ENCODE results near the gene MAN2C1. TPM values are rescaled to one million over a fixed set of nuclear protein-coding genes. Genes with fewer than 3 reads are reported as not detected.

The MAN2C1 gene
- total RNA-seq, 1 donor, result 123 TPM

GRCh38 chr15:75357976-75358673 lies 10.3 kb downstream of the MAN2C1 start:
- no peak overlapping the region for H3K4me3 ChIP-seq (ENCODE audit: low read depth, low read length)
- no peak for TF ChIP-seq CTCF (IDR thresholded peaks at IDR 0.05; ENCODE audit: insufficient read depth, low read depth, low read length)
- DNase-seq (ENCODE audit: low read depth), result no peak

- no peak overlapping the region for H3K4me3 ChIP-seq (ENCODE audit: low read depth, low read length)
- DNase-seq (ENCODE audit: low read depth), result no peak
- no peak for TF ChIP-seq CTCF (IDR thresholded peaks at IDR 0.05; ENCODE audit: insufficient read depth, low read depth, low read length)
These were observed 11.9 kb downstream of the MAN2C1 start for GRCh38 chr15:75356517-75356916.

- TF ChIP-seq CTCF (IDR thresholded peaks at IDR 0.05; ENCODE audit: insufficient read depth, low read depth, low read length), result no peak
- DNase-seq (ENCODE audit: low read depth), result no peak
- no peak overlapping the region for H3K4me3 ChIP-seq (ENCODE audit: low read depth, low read length)
These were observed 12.4 kb downstream of the MAN2C1 start for GRCh38 chr15:75356006-75356405.

GRCh38 chr15:75355369-75355768 lies 13.0 kb downstream of the MAN2C1 start:
- no peak overlapping the region for H3K4me3 ChIP-seq (ENCODE audit: low read depth, low read length)
- DNase-seq (ENCODE audit: low read depth), result no peak
- TF ChIP-seq CTCF (IDR thresholded peaks at IDR 0.05; ENCODE audit: insufficient read depth, low read depth, low read length), result no peak

- no peak for DNase-seq (ENCODE audit: low read depth)
These were observed 14.0 kb downstream of the MAN2C1 start for GRCh38 chr15:75354454-75354853.

GRCh38 chr15:75353604-75354003 lies 14.8 kb downstream of the MAN2C1 start:
- TF ChIP-seq CTCF (IDR thresholded peaks at IDR 0.05; ENCODE audit: insufficient read depth, low read depth, low read length), result no peak

More at GRCh38 chr15:75354454-75354853, 14.0 kb downstream of the MAN2C1 start:
- TF ChIP-seq CTCF (IDR thresholded peaks at IDR 0.05; ENCODE audit: insufficient read depth, low read depth, low read length), result no peak
- no peak overlapping the region for H3K4me3 ChIP-seq (ENCODE audit: low read depth, low read length)

More at GRCh38 chr15:75353604-75354003, 14.8 kb downstream of the MAN2C1 start:
- DNase-seq (ENCODE audit: low read depth), result no peak
- no peak overlapping the region for H3K4me3 ChIP-seq (ENCODE audit: low read depth, low read length)

Measured in fibroblast of villous mesenchyme (primary cell).